Right cardiac atrium (tissue), 5 donors: ENCODE data around the gene SUPV3L1. TPM values are rescaled to one million over a fixed set of nuclear protein-coding genes. Genes with fewer than 3 reads are reported as not detected.

Source experiments
- polyA plus RNA-seq: library from polyadenylated mRNA; stranded (reverse); fragments of 200-250 nt; gene quantifications from one replicate; pipeline ENCODE4 v1.2.3, GENCODE V29; 2013
- total RNA-seq, 4 donors: library from RNA; stranded (reverse); fragmentation: NEBNext Ultra II Directional; extraction: Animal tissue kit (Norgen Biotek cat#: 25700); gene quantifications; one replicate each; pipeline ENCODE4 v1.2.1, GENCODE V29; 2021
- donor health status: healthy with polysubstance abuse.
- donor health status: DM: no; HTN: yes; CAD: no.
- donor health status: DM: no; HTN: no; CAD: no.
- donor health status: DM: no; HTN: yes; CAD: no; lungs with severe emphysema.
- donor health status: DM: yes; HTN: yes; CAD: no.

The SUPV3L1 gene
- total and polyA plus RNA-seq, 5 donors = 29.9 to 53.5 (median 35.8) TPM

Other genes with a start within 250 kb of the SUPV3L1 start
- 10 to 100 TPM; 18.6 to 44.0 (median 21.5) TPM for gene DDX21, start 224.1 kb upstream of the SUPV3L1 start, total RNA-seq
- gene DDX21, start 224.1 kb upstream of the SUPV3L1 start, polyA plus RNA-seq = 9.4 TPM
- 10 to 100 TPM; 31.6 to 36.9 (median 35.1) TPM for gene KIFBP, start 191.4 kb upstream of the SUPV3L1 start, total RNA-seq
- gene KIFBP, start 191.4 kb upstream of the SUPV3L1 start, polyA plus RNA-seq = 29.2 TPM
- 100 to 1,000 TPM in 1 of 4 donors, 10 to 100 TPM in 3; 53.4 to 102 (median 76.8) TPM for gene SRGN, start 92.1 kb upstream of the SUPV3L1 start, total RNA-seq
- 69.5 TPM for gene SRGN, start 92.1 kb upstream of the SUPV3L1 start, polyA plus RNA-seq
- gene VPS26A, start 56.1 kb upstream of the SUPV3L1 start, total RNA-seq = 10 to 100 TPM; 29.6 to 40.8 (median 38.7) TPM
- gene VPS26A, start 56.1 kb upstream of the SUPV3L1 start, polyA plus RNA-seq = 19.7 TPM
- gene HKDC1, start 40.1 kb downstream of the SUPV3L1 start, total RNA-seq = under 1 TPM in 2 of 4 donors, not detected in 2; 0.15 to 0.42 TPM
- gene HKDC1, start 40.1 kb downstream of the SUPV3L1 start, polyA plus RNA-seq = 0.05 TPM
- 100 to 1,000 TPM; 270 to 313 (median 287) TPM for gene HK1, start 98.3 kb downstream of the SUPV3L1 start, total RNA-seq
- gene HK1, start 98.3 kb downstream of the SUPV3L1 start, polyA plus RNA-seq = 165 TPM
- under 1 TPM; 0.26 to 0.53 (median 0.37) TPM for gene TACR2, start 236.7 kb downstream of the SUPV3L1 start, total RNA-seq
- 0.27 TPM for gene TACR2, start 236.7 kb downstream of the SUPV3L1 start, polyA plus RNA-seq